H9 (cell line): Measurements from ENCODE around the gene TRIM50. TPM values are rescaled to one million over a fixed set of nuclear protein-coding genes. Genes with fewer than 3 reads are reported as not detected.

Experiments
- DNase-seq: peaks from one replicate; pipeline ENCODE4 v3.0.0-alpha.2; 2017
- H2AFZ ChIP-seq: one replicate; pipeline ENCODE4 v1.6.1; 2013; ENCODE audit warnings: mild to moderate bottlenecking, low read length, control low read depth, moderate library complexity
- H2AK5ac ChIP-seq: 2 replicates; pipeline ENCODE4 v1.6.1; 2013; ENCODE audit warnings: low read length, control low read depth, mixed read lengths; ENCODE audit not compliant: insufficient read length
- H2BK120ac ChIP-seq: one replicate; pipeline ENCODE4 v1.6.1; 2013; ENCODE audit warnings: low read depth, mild to moderate bottlenecking, low read length, control low read depth, inconsistent platforms; ENCODE audit not compliant: poor library complexity, severe bottlenecking
- H2BK12ac ChIP-seq: 2 replicates; pipeline ENCODE4 v1.6.1; 2013; ENCODE audit warnings: low read length, control low read depth, mixed read lengths, low read depth; ENCODE audit not compliant: insufficient read length
- H2BK15ac ChIP-seq: 2 replicates; pipeline ENCODE4 v1.6.1; 2013; ENCODE audit warnings: low read depth, low read length, control low read depth
- H2BK20ac ChIP-seq: one replicate; pipeline ENCODE4 v1.6.1; 2013; ENCODE audit warnings: low read depth, mild to moderate bottlenecking, low read length, control low read depth, inconsistent platforms; ENCODE audit not compliant: poor library complexity, severe bottlenecking
- H2BK5ac ChIP-seq: 2 replicates; pipeline ENCODE4 v1.6.1; 2013; ENCODE audit warnings: low read length, control low read depth, mixed read lengths; ENCODE audit not compliant: insufficient read length
- H3K14ac ChIP-seq: 2 replicates; pipeline ENCODE4 v1.6.1; 2013; ENCODE audit warnings: low read length, control low read depth; ENCODE audit not compliant: insufficient read depth
- H3K18ac ChIP-seq: 2 replicates; pipeline ENCODE4 v1.6.1; 2013; ENCODE audit warnings: low read depth, mild to moderate bottlenecking, mixed read lengths, low read length, control low read depth; ENCODE audit not compliant: insufficient read length
- H3K23ac ChIP-seq: 2 replicates; pipeline ENCODE4 v1.6.1; 2013; ENCODE audit warnings: low read length, control low read depth, mixed read lengths, low read depth; ENCODE audit not compliant: insufficient read length
- H3K23me2 ChIP-seq: 2 replicates; pipeline ENCODE4 v1.6.1; 2013; ENCODE audit warnings: low read depth, mild to moderate bottlenecking, mixed read lengths, low read length, control low read depth; ENCODE audit not compliant: insufficient read length, poor library complexity, severe bottlenecking
- H3K27ac ChIP-seq: 2 replicates; pipeline ENCODE4 v1.5.1; 2013; ENCODE audit warnings: low read length, control low read depth, mixed read lengths, low read depth; ENCODE audit not compliant: insufficient read length
- H3K27me3 ChIP-seq: 2 replicates; pipeline ENCODE4 v1.6.1; 2013; ENCODE audit warnings: low read length, control low read depth, inconsistent platforms; ENCODE audit not compliant: insufficient read depth
- H3K4ac ChIP-seq: 2 replicates; pipeline ENCODE4 v1.6.1; 2013; ENCODE audit warnings: low read depth, mild to moderate bottlenecking, control low read depth, inconsistent platforms, low read length, moderate library complexity
- H3K4me1 ChIP-seq: 2 replicates; pipeline ENCODE4 v1.6.1; 2013; ENCODE audit warnings: low read length, control low read depth, inconsistent platforms; ENCODE audit not compliant: insufficient read depth
- H3K4me2 ChIP-seq: 2 replicates; pipeline ENCODE4 v1.6.1; 2013; ENCODE audit warnings: low read length, control low read depth, mixed read lengths; ENCODE audit not compliant: insufficient read length, insufficient read depth
- H3K56ac ChIP-seq: 2 replicates; pipeline ENCODE4 v1.6.1; 2013; ENCODE audit warnings: low read depth, mild to moderate bottlenecking, mixed read lengths, low read length, control low read depth; ENCODE audit not compliant: insufficient read length
- H3K79me1 ChIP-seq: 2 replicates; pipeline ENCODE4 v1.6.1; 2013; ENCODE audit warnings: low read depth, mild to moderate bottlenecking, moderate library complexity, low read length, control low read depth, inconsistent platforms; ENCODE audit not compliant: insufficient read depth, poor library complexity, severe bottlenecking
- H3K79me2 ChIP-seq: 2 replicates; pipeline ENCODE4 v1.6.1; 2013; ENCODE audit warnings: low read length, control low read depth, inconsistent platforms; ENCODE audit not compliant: insufficient read depth
- H3K9ac ChIP-seq: 2 replicates; pipeline ENCODE4 v1.6.1; 2013; ENCODE audit warnings: low read length, control low read depth, mixed read lengths; ENCODE audit not compliant: insufficient read length; ENCODE audit errors: extremely low read depth
- H3K9me3 ChIP-seq: one replicate; pipeline ENCODE4 v1.6.1; 2013; ENCODE audit warnings: low read depth, low read length, inconsistent platforms; ENCODE audit not compliant: control insufficient read depth
- H3T11ph ChIP-seq: one replicate; pipeline ENCODE4 v1.6.1; 2013; ENCODE audit warnings: mild to moderate bottlenecking, low read length, control low read depth, inconsistent platforms
- H4K20me1 ChIP-seq: one replicate; pipeline ENCODE4 v1.6.1; 2013; ENCODE audit not compliant: control insufficient read depth, insufficient read length, insufficient read depth
- H4K5ac ChIP-seq: 2 replicates; pipeline ENCODE4 v1.6.1; 2013; ENCODE audit warnings: low read depth, mild to moderate bottlenecking, mixed read lengths, low read length, control low read depth; ENCODE audit not compliant: insufficient read length
- H4K8ac ChIP-seq: replicated peaks from 2 replicates; pipeline ENCODE4 v1.6.1; 2013; ENCODE audit warnings: low read length, control low read depth, mixed read lengths, low read depth; ENCODE audit not compliant: insufficient read length
- H4K91ac ChIP-seq: 2 replicates; pipeline ENCODE4 v1.6.1; 2013; ENCODE audit warnings: low read depth, mild to moderate bottlenecking, moderate library complexity, mixed read lengths, low read length, control low read depth; ENCODE audit not compliant: insufficient read length
- H3K27ac Mint-ChIP-seq, 3 experiments: 2 replicates in 2 of 3; 3 replicates in 1 of 3; pipeline ENCODE4 v1.8.0; 2020 to 2021; ENCODE audit warnings: mixed read lengths in 3 of 3, mild to moderate bottlenecking in 1 of 3, moderate library complexity in 1 of 3
- H3K27me3 Mint-ChIP-seq: 2 replicates; pipeline ENCODE4 v1.8.0; 2021; ENCODE audit warnings: low read depth, mild to moderate bottlenecking, moderate library complexity, mixed read lengths
- H3K36me3 Mint-ChIP-seq, 3 experiments: 2 replicates in 2 of 3; 3 replicates in 1 of 3; pipeline ENCODE4 v1.8.0; 2020 to 2021; ENCODE audit warnings: low read depth in 3 of 3, mixed read lengths in 3 of 3; ENCODE audit not compliant: insufficient read depth in 1 of 3
- H3K4me1 Mint-ChIP-seq, 2 experiments: 2 replicates each; pipeline ENCODE4 v1.8.0; 2020; ENCODE audit warnings: mixed read lengths in 2 of 2
- H3K4me3 Mint-ChIP-seq, 2 experiments: 2 replicates in 1 of 2; 3 replicates in 1 of 2; pipeline ENCODE4 v1.8.0; 2020 to 2021; ENCODE audit warnings: mild to moderate bottlenecking in 2 of 2, mixed read lengths in 2 of 2, moderate library complexity in 1 of 2
- H3K9me3 Mint-ChIP-seq, 2 experiments: 2 replicates in 1 of 2; 3 replicates in 1 of 2; pipeline ENCODE4 v1.8.0; 2020; ENCODE audit warnings: mild to moderate bottlenecking in 2 of 2, mixed read lengths in 2 of 2, moderate library complexity in 1 of 2
- CTCF ChIP-seq: fragments of 200-600 bp; sonication (generic); conservative IDR thresholded peaks from 3 replicates; pipeline ENCODE4 v1.8.0; 2021; ENCODE audit warnings: antibody characterized with exemption, mild to moderate bottlenecking
- WGBS: extraction: QIAGEN DNeasy Blood & Tissue Kit; methylation state at CpG from one replicate; pipeline ENCODE4 v1.1.7; 2013; ENCODE audit warnings: missing lambda C conversion rate, low lambda C conversion rate, mixed read lengths; ENCODE audit not compliant: insufficient read length; ENCODE audit errors: extremely low coverage; 5-methylcytosine and 5-hydroxymethylcytosine counted together
- total RNA-seq: library from RNA; stranded (reverse); gene quantifications from 2 replicates; pipeline ENCODE4 v1.2.1, GENCODE V29; 2021

Gene TRIM50
- total RNA-seq, 1 experiment from 2014 or later: not detected

- Histone ChIP-seq H3K79me1 (peaks cover 3% of the 10 kb centered on the region), H2AFZ (no peak overlapping the region), H3K23ac (no peak overlapping the region), H4K5ac (no peak overlapping the region), H4K91ac (no peak overlapping the region), H2BK12ac (no peak overlapping the region), H3K18ac (peak overlapping the region; percentile 34), H3K4me1 (no peaks in the 10 kb centered on the region; the same call in 1 of the 2 replicates), H3K9me3 (no peaks in the 10 kb centered on the region), H3K4me2 (peak overlapping the region; percentile 80), H3K27ac (no peak overlapping the region), H3K23me2 (no peaks in the 10 kb centered on the region), H3K14ac (no peak overlapping the region; the same call in 1 of the 2 replicates), H2BK15ac (no peak overlapping the region), H3K56ac (no peak overlapping the region), H2BK20ac (no peak overlapping the region), H3K4ac (no peak overlapping the region), H2BK5ac (no peak overlapping the region), H2BK120ac (no peak overlapping the region), H3K79me2 (peaks cover 2% of the 10 kb centered on the region; the same call in 1 of the 2 replicates), H3T11ph (no peak overlapping the region), H4K20me1 (no peaks in the 10 kb centered on the region), H3K9ac (peak overlapping the region; percentile 63), H3K27me3 (no peaks in the 10 kb centered on the region), H2AK5ac (no peak overlapping the region), H4K8ac (no peak overlapping the region)
- H3K27ac Mint-ChIP-seq: peak overlapping the region in 1 of 3 experiments; percentile 95; a peak in 2 of 7 replicates
- peaks cover 2 to 4% of the 10 kb centered on the region in 2 experiments; a peak in 2 of 5 replicates for H3K9me3 Mint-ChIP-seq
- DNase-seq: no peak
- peak overlapping the region; percentile 87 to 96 for H3K4me3 Mint-ChIP-seq
- TF ChIP-seq CTCF: no peak
- H3K36me3 Mint-ChIP-seq: peaks cover 14 to 40% (median 38%) of the 10 kb centered on the region in 3 experiments; a peak in 6 of 7 replicates
- no CpG with 5 or more reads among the region's 43 CpGs for WGBS
- peaks cover 17% of the 10 kb centered on the region for H3K27me3 Mint-ChIP-seq
- H3K4me1 Mint-ChIP-seq: peaks cover 11 to 13% of the 10 kb centered on the region in 2 experiments
These were observed 19.7 kb downstream of the TRIM50 start for GRCh38 chr7:73308074-73308664.
